Activated T-helper 9 cell treated with anti-CD3 and anti-CD28 coated beads, Interleukin-2, amount 50 U/mL, for 16 hours (primary cell): ENCODE results near the gene FIGLA.
"Not testable (repeated sequence)": the region's sequence is repeated elsewhere in the genome, so short reads cannot be mapped to it uniquely, and the experiment has no call there.

ENCODE experiments used
- DNase-seq: peaks from one replicate; pipeline ENCODE4 v3.0.0-alpha.2; 2020; ENCODE audit warnings: low read depth

The FIGLA gene

GRCh38 chr2:70746094-70746974, 44.1 kb downstream of the FIGLA start:
- DNase-seq, result no peak

GRCh38 chr2:70745276-70745825, 45.1 kb downstream of the FIGLA start:
- DNase-seq, result no peak

DNA sequence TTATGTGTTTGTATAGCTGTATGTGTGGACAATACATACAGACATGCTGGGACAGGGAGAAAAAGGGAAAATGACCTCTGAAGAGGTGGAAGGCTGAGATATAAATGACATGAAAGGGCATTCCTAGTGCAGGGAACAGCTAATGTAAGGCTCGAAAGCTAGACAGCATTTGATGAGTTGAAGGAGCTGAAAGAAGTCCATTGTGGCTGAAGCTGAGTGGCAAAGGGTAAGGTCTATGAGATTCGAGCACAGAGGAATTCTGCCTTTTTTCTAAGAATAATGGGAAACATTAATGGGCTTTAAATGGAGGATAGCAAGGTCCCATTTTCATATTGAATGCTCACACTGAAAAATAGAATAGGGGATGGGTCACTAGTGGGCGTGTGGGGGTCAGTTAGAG, 46.0 kb downstream of the FIGLA start:
- no peak for DNase-seq

DNA sequence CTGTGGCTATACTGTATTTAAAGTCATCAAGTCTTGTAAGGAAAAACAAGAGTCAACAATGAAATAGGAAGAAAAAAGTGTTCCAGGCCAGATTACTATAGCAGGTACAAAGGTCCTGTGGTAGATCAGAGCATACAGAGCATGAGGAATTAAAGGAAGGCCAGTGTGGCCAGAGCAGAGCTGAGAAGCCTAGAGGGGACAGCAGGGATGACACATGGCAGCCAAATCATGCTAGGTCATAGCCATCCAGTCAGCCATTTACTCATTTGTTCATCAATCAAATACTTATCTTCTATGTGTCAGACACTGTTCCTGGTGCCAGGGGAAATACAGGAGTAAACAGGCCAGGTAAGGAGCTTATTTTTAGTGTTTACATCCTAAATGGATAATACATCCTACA, 46.8 kb downstream of the FIGLA start:
- DNase-seq, result no peak

GRCh38 chr2:70743068-70743467, 47.4 kb downstream of the FIGLA start:
- DNase-seq, result no peak

DNA sequence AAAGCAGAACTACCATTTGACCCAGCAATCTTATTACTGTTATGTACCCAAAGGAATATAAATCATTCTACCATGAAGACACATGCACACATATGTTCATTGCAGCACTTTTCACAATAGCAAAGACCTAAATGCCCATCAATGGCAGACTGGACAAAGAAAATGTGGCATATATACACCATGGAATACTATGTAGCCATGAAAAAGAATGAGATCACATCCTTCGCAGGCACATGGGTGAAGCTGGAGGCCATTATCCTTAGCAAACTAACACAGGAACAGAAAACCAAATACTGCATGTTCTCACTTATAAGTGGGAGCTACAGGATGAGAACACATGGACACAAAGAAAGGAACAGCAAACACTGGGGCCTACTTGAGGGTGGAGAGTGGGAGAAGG, 51.0 kb downstream of the FIGLA start:
- not testable (repeated sequence) for DNase-seq

- DNase-seq, result no peak
These were observed 52.3 kb downstream of the FIGLA start for GRCh38 chr2:70738159-70738558.

DNA sequence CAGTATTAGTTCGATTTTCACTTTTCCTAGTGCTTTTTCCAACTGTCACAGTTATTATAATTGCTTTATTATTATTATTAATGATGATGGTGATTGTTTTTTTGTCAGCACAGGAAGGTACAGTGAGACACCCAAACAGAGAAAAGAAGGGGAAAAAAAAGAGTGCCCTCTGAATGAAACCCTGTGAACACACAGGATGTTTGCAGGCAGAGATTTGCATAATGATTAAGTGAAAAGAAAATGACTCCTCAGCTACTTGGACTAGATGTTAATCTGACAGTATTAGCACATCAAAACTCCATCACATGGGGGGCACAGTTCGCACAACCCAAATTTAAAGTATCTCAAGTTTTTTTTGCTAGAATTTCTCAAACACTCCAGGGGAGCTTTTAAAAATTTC, 55.4 kb downstream of the FIGLA start:
- no peak for DNase-seq

DNA sequence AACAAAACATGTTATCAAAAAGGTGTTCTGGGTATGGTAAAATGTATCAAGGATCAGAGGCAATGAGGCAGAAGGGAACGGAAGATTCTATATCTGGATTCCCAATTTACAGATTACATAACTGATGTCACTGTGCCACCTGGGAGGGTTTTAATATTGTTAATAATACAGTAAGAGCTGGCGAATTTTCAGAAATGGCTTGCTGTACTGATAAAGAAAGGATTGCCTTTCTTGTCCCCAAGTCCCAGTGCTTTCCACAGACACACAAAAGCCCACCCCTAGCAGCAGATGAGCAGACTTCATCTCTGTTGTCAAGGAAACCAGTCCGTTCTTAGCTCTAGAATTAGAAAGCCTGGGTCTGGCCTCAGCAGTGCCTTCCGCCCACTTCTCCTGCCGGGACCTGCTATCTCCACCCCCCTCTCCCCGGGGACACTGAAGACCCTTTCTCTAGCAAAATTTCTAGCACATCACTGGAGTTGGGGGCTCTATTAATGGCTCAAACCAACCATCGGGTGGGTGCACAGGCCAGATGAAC, 56.7 kb downstream of the FIGLA start:
- no peak for DNase-seq

DNA sequence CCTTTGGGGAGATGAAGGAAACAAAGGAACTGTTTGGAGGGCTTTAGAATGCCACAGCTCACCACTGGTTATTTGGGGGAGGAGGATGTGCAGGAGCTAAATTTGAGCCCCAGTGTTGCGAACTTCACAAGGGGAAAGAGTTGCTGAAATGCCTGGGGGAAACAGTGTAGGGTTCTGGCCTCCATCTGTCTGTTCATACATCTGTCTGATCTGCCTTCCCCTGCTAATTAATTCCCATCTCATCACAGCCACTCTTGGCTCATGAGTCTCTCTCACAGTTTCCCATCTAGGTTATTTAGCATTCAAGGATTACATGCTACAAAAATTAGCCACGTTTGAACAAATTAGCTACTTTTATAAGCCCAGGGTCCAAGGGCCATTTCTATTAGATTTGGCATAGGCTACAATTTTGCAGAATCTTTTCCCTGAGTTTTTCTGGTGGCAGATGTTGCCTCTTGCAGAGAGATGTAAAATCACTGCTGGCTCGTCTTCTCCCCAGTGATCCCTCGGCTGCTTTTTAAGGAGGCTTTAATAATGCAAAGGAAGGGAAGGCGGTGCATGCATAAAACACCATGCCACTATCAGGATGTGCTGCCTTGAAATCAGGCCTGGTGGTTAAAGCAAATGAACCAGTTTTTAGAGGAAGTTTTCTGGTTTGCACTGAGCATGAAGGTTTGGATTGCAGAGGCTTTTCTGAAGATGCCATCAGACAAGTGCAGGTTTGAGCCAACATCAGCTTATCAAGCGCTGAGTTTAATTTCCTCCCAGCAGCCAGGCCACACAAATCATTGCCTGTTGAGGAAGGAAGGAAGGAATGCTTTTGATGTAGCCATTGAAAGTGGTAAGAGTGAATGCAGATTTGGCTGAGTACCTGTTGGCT, 57.4 kb downstream of the FIGLA start:
- DNase-seq, result no peak

GRCh38 chr2:70730730-70731129, 59.7 kb downstream of the FIGLA start:
- no peak for DNase-seq

DNA sequence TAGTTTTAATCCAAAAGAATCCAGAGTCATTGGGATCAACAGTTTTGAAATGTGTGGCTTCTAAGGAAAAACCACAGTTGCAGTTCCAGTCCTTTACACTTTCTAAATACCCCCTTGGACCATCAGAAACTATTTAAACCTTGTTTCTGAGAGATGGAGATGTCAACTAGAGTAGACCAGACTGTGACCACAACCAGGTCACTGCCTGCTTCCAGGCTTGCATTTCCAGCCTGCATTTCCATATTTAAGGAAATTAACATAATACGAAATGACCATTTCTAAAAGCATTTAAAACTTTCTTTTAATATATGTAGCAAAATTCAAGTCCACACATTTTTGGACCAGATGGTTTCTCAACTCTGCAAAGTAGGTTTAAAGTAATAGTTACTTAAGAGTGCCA, 60.8 kb downstream of the FIGLA start:
- DNase-seq, result no peak

DNA sequence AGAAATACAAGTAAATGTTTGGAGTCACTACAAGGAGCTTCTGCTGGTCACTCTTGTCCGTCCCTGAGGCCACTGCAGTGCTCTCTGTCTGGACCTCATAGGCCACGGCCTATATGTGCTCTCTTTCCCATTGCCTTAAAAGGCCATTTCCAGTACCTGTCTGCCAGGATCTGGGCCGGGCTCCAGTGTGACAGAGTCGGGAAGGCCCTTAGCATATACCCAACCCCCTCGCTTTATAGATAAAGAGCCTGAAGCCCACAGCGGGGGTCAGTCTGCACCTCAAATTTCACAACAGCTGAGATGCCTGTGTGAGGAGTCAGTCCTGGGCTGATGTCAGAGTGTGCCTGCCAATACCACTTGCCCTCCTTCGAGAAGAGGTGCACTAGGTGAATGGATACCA, 62.3 kb downstream of the FIGLA start:
- no peak for DNase-seq
